GM12875 (cell line): ENCODE results near the gene TEX264.

Source experiments
- H3K4me3 ChIP-seq: one replicate; pipeline ENCODE4 v1.5.1; 2011; ENCODE audit warnings: low read depth, low read length, control low read depth
- TF ChIP-seq, protein P1 (sequence below): IDR thresholded peaks from 2 replicates; pipeline ENCODE4 v1.5.1; 2011; ENCODE audit warnings: low read depth, mild to moderate bottlenecking, control low read depth, inconsistent platforms, low read length, moderate library complexity, borderline replicate concordance; ENCODE audit not compliant: insufficient read depth

The TEX264 gene

DNA sequence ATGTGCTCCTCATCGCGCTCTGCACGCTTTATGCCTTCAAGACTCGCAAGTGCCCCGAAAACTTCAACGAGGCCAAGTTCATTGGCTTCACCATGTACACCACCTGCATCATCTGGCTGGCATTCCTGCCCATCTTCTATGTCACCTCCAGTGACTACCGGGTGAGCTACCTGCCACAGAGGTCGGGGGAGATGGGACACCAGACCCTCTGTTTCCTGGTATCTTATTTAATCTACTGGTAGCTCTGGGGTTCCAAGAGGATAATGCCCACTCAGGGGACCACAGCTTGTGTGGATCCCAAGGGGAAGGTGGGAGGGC lies 44.9 kb downstream of the TEX264 start:
- TF ChIP-seq, protein P1, sequence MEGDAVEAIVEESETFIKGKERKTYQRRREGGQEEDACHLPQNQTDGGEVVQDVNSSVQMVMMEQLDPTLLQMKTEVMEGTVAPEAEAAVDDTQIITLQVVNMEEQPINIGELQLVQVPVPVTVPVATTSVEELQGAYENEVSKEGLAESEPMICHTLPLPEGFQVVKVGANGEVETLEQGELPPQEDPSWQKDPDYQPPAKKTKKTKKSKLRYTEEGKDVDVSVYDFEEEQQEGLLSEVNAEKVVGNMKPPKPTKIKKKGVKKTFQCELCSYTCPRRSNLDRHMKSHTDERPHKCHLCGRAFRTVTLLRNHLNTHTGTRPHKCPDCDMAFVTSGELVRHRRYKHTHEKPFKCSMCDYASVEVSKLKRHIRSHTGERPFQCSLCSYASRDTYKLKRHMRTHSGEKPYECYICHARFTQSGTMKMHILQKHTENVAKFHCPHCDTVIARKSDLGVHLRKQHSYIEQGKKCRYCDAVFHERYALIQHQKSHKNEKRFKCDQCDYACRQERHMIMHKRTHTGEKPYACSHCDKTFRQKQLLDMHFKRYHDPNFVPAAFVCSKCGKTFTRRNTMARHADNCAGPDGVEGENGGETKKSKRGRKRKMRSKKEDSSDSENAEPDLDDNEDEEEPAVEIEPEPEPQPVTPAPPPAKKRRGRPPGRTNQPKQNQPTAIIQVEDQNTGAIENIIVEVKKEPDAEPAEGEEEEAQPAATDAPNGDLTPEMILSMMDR = no peak
- H3K4me3 ChIP-seq = no peak overlapping the region

- TF ChIP-seq, protein P1 = no peak
- H3K4me3 ChIP-seq = no peak overlapping the region
Observed at GRCh38 chr3:51716805-51717204, 45.8 kb downstream of the TEX264 start.

DNA sequence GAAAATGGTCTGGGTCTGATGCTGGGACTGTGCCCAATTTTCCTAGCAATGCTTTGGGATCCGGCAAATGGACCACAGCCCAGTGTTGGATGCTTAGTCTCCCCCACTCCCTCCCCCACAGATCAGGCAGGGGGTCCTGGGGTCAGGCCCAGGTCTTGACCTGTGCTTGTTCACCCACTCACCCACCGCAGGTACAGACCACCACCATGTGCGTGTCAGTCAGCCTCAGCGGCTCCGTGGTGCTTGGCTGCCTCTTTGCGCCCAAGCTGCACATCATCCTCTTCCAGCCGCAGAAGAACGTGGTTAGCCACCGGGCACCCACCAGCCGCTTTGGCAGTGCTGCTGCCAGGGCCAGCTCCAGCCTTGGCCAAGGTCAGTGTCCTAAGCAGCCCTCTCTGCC lies 46.4 kb downstream of the TEX264 start:
- TF ChIP-seq, protein P1 = no peak
- H3K4me3 ChIP-seq = no peak overlapping the region

- no peak overlapping the region for H3K4me3 ChIP-seq
- TF ChIP-seq, protein P1 = no peak
Observed at GRCh38 chr3:51717947-51718346, 46.9 kb downstream of the TEX264 start.

- TF ChIP-seq, protein P1 = peak; percentile 75
- no peak overlapping the region for H3K4me3 ChIP-seq
Observed at GRCh38 chr3:51718547-51719409, 47.7 kb downstream of the TEX264 start.

GRCh38 chr3:51719410-51720025 lies 48.5 kb downstream of the TEX264 start:
- TF ChIP-seq, protein P1 = no peak
- no peak overlapping the region for H3K4me3 ChIP-seq
